GM18517 (cell line): ENCODE results near the gene XYLT1.

Experiments used
- ATAC-seq: cut with Tn5 transposase; IDR thresholded peaks from one replicate; pipeline ENCODE4 v1.9.1; 2021; ENCODE audit warnings: mild to moderate bottlenecking, moderate library complexity; ENCODE audit not compliant: unreplicated experiment

XYLT1 gene

DNA sequence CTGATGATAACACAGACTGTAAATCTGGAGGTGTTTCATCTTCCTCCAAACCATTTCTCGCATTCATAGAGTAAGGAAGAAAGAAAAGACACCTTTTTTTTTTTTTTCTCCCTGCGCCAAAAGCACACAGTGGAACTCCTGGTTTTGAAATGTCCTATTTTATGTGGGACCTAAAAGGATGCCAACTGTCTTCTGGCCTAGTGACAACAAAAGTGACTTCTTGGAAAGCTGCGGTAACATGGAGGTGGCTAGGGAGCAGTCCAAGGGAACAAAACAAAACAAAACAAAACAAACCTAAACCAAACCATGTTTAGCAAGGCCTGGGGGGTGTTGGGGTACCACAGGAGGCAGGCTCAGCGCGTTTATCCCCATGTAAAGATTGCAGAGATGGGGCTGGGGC lies 174.8 kb downstream of the XYLT1 start:
- no peak for ATAC-seq

DNA sequence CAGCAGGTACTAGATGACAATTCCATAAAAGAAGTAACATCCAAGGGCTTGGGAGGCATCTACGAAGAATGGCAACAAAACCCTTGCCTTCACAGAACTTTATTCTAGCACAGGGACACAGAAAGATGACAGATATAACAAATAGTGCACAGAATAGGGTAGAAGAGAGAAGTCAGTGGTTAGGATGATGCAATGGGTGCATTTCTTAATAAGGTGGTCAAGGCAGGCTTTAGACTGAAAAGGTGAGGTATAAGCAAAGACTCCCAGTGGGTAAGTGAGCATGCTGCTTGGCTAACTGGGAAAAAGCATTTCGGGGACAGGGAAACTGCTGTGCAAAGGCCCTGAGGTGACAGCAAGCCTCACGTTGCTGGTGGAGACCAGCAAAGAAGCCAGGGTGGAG lies 175.9 kb downstream of the XYLT1 start:
- no peak for ATAC-seq

DNA sequence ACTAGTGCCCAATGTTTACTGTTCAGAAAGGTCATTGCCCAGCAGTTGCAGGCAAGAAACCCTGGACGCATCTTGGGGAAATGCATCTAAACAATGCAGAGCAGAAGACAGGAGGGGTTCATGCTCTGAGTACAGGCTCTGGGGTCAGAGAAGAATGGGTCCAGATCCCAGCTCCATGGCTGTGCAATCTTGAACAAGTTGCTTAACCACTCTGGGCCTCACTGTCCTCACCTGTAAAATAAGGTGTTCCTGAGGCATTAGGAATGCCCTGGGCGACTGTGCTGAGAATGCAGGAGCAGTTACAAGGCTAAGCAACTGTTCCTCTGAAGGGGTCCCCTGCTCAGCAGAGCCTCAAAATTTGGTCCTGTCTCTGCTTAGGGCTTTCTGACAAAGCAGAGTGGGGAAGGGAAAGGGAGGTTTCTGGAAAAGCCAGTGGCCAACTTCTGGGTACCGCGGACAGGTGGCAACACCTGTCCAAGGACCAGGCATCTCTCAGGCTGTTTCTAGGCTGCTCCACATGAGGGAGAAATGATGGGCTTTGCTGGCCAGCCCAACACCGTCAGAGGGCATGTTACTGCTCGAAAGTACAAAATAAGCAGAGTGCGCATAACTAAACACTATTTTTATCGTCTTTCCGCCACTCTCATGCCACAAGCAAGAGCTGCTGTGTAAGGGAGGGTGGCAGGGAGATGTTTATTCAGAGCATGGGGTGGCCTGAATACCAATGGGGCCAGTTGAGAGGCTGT lies 176.8 kb downstream of the XYLT1 start:
- ATAC-seq: no peak

DNA sequence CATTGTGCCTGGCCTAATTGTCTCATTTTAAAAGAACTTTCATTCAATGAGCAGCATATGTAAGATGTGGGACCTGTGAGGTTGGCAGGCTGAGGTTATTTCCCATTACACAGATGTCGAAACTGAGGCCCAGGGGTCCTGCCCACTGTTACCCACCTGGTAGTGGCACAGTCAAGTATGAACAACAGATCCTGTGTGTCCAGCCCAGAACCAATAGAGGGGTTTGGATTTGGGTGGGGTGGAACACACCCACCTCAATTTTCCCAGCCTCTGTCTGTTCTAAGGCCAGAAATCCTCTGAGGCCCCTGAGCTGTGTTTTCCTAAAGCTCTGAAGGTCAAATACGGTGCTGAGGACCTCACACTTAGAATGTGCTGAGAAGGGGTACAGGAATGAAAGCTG lies 179.5 kb downstream of the XYLT1 start:
- ATAC-seq: no peak

DNA sequence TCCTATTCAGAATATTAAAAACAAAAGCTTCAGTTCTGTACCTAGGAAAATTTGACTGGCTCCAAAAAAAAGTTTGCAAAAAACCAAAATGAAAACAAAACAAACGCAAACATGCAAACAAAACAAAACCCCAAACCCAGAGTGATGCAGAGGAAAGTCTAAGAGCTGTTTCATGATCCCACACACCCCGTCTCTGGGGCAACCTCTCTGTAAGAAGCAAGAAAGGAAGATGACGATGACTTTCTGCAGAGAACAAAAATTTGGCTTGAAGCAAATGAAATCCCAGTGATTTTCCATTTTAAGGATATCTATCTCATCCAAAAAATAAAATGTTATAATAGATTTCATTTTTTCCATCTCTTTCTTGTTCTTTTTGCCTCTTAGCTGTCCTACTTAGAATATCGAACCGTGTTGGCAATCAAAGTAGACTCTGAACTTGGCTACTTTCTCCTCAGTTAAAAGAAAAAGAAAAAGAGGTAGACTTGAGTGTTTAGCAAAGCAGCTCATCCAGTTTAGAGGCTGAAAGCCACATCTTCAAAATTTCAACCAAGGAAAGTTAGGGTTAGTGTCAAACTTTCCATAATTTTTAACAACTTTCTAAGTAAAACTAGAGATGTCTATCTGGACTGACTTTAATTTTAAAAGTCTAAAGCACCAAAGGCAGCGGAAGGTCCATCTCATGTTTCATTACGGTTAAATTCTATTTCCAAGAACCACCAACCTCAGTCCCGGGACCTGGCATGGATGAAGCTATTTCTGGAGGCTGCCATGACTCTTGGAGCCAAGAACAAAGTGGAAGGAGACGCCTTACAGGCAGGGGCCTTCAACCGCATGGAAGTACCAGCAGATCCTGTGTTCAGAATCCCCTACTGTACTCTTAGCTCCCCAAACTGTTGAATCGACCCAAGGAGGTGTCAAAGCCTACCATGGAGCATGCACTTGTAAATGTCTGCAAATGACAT lies 180.8 kb downstream of the XYLT1 start:
- ATAC-seq: no peak

DNA sequence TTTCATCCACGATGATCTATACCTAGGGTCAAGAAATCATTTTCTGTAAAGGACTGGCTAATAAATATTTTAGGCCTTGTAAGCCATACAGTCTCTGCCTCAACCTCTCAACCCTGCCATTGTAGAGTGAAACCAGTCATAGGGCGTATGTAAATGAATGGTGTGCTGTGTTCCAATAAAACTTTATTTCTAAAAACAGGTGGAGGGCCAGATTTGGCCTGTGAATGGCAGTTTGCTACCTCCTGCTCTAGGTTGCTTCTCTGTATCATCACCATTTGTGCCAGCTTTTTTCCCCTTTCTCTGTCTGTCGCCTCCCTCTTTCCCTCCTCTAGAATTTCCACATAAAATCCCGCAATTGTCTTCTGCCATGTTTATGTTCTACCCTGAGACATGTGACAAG lies 181.7 kb downstream of the XYLT1 start:
- ATAC-seq: no peak

DNA sequence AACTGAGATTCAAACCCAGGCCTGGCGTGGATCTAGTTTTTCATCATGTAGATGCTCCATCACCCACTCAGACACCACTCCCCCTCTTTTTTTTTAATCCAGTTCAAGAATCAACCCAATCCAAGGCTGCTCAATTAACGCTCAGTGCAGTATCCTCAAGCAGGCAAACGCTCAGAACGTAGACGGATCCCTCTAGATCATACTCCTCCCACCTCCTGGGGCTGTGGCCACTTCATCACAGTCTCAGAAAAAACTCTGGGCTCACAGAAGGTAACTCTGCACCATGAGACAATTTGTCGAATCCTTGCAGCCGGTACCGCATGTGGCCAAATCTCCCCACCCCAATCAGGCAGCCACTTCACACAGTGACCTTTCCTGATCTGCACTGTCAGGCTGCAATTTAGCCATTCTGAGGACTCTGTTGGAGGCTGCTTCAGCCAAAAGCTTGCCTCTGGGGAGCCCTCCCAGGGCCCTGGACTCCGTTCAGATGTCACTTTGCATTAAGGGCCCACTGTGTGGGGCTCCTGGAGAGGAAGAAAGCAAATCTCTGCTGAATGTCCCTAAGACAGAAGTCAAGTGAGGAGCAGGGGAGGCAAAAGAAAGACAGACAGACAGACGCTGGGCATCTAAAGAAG lies 183.5 kb downstream of the XYLT1 start:
- no peak for ATAC-seq

DNA sequence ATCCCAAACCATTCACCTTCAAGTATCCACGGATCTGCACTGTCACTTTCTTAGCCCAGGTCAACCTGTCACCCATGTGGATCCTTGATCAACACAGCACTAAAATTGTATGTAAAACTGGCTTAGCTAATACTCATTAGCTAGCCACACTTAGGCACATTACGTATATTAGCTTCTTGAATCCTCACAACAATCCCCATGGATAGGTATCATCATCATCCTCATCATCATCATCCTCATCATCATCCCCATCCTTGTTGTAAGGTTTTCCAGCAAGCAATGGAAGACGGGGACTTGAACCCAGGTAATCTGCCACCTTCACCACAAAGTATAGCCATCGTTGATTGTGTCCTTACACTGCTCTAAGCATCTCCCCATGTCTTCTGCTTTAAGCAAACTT lies 184.3 kb downstream of the XYLT1 start:
- no peak for ATAC-seq

DNA sequence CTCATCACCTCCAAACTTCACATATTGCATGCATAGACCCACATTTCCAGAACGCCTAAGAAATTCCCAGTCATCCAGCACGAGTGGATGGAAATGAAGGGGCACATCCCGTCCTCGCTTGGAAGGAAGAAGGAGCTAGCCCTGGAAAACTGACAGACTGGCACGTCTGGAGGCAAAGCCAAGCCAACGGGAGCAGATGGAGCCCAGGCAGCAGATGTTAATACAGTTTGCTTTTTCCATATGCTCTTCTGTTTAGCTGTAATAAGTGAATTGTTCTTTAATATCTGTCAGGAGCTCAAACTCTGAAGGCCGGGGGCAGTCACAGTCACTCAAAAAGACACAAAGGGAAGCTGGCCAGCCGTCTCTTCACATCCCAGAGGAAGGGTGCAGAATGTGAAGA lies 187.7 kb downstream of the XYLT1 start:
- ATAC-seq: no peak

DNA sequence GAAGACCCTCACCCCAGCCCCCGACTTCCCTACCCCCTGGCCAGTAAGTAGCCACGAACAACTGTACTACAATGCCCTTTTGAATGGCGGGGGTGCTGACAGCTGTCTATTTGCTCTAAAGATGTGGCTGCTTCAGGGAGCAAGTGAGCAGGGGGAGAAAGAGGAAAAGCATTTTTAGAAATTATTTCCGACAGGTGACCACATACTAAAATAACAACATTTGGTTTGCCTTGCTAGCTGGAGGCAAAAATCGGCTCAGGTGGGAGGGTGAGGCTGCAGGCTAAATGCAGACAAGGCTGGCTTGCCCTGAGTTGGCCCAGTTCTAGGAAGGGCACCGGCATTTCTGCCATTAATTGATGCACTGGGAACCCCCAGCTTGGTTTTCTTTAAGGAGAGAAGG lies 188.5 kb downstream of the XYLT1 start:
- no peak for ATAC-seq

DNA sequence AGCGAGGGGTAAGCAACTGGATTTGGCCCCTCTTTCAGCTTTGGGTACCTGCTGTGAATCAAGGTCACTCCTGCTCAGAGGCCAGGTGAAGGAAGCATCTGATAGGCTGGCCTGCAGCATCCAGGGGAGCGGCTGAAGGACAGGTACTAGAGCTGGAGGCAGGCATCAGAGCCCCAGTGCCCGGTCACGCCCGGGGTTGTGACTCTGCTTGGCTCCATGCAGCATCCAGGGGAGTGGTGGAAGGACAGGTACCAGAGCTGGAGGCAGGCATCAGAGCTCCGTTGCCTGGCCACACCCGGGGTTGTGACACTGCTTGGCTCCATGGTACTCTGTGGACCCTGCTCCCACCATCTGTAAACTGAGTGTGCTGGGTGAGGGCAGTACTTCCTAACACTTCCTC lies 189.7 kb downstream of the XYLT1 start:
- no peak for ATAC-seq

DNA sequence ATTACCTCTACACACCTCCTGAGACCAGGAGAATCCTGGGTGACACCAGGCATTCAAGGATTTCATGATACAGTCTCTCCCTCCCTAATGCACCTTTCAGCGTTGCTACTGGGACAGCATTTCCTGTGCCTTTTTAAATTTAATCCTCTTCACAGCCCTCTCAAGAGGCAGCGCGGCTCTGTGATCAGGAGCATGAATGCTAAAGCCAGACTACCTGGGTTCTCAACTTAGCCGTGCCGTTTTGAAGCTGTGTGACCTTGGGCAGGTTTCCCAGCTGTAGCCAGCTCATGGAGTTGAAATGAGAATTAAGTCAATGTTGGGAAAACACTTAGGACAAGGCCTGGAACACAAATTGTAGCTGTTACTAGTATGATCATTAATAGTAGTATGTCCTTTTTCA lies 191.8 kb downstream of the XYLT1 start:
- ATAC-seq: no peak

DNA sequence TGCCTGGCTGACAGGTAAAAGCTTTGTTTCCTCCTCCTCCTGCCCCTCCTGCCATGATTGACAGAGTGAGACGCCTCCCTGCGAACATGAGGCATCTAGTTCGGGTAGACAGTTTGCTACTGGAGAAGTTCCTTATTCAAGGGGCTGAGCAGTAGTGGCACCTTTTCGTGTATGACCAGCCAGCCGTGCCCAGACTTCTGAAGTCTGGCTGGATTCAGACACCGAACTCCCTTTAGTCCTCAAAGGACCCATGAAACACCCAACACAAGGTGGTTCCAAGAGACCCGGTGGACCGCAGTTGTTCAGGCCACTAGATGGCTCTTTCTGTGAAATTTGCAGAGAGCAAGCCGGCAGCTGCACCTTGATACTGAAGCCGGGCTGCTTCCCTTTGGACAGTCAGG lies 192.8 kb downstream of the XYLT1 start:
- ATAC-seq: no peak

DNA sequence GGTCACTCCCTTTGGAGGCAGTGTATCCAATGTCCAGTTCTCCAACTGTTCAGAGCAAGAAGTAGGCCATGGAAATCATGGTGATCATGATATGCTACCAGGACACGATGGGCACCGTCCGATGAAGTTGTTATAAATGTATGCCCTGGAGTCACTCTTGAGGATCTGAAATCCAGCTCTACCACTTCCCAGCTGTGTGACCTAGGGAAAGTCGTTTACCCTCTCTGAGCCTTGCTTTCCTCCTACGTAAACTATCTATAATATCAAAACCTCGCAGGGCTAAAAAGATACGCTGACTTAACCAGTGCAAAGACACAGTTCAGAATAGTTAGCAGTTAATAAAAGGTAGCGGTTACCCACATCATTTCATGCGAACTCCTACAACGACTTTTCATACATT lies 194.2 kb downstream of the XYLT1 start:
- no peak for ATAC-seq

DNA sequence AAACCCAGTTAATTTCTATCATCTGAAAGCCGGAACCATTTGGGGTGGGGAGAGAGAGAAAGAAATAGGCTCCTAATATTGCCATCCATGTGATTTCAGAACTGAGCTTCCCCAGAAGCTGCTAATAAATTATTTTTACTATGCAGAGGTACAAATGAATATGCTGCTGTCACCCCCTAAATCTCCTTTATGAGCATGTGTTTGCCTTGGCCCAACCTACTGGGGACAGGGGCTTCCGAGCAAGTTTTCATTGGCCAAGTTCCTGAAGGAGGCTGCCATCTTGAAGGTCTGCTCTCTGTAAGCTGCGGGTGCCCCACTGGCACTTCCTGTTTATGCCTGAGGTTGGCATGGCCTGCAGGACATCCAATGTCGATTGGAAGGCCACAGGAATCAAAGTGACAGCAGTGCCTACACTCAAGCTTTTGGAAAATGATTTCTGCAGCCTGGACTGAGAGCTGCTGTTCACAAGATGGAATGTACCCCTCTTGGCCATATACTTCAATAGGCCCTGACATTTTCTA lies 194.7 kb downstream of the XYLT1 start:
- ATAC-seq: no peak

DNA sequence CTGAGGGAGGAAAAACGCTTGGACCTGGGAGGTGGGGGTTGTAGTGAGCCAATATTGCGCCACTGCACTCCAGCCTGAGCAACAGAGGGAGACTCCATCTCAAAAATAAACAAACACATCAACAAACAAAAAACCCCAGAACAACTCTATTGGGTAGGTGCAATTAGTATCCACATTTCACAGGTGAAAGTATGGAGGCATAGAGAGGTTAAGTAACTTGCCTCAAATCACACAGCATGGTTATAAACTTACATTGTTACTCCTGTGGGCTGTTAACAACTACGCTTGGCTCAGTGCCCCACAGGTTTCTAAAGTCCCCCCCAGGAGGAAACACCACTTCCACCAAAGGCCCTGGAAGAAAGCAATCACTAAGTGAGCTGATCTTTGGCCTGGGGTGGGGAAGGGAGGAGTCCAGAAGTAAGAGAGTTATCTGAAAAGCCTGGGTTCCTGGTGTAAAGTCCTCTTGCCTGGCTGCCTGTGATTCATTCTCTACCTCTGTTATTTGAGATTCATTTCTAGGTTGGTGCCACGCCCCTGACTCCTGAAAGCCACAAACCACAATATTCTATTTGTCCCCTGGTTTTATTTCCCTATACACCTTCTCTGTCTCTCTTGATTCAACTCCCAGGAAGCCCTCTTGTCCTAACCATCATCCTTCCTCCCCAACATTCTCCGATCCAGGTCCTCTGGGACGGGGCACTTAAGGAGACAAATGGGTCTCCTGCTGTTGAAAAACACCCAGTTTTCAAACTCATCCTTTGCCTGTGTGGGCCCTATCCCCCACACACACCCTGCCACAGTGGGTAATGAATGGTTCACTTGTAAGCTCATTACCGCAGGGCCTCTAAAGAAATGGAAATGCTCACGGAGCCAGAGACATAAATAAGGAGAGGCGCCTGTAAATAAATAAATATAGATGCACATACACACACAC lies 195.4 kb downstream of the XYLT1 start:
- ATAC-seq: no peak

DNA sequence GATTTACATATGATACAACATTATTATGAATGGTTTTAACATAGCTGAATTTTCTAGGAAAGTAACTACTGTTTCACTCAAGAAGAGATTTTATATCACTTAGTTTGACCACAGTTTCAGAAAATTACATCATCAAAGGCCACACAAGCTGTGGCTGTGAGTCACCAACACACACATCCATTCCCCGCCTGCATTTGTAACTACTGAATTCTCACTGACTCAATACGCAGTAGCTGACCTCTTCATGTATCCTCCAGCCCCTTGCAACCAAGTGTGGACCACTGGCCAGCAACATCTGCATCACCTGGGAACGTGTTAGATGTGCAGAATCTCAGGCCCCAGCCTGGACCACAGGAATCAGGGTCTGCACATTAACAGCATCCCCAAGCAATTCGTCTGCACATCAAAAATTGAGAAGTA lies 197.6 kb downstream of the XYLT1 start:
- no peak for ATAC-seq

DNA sequence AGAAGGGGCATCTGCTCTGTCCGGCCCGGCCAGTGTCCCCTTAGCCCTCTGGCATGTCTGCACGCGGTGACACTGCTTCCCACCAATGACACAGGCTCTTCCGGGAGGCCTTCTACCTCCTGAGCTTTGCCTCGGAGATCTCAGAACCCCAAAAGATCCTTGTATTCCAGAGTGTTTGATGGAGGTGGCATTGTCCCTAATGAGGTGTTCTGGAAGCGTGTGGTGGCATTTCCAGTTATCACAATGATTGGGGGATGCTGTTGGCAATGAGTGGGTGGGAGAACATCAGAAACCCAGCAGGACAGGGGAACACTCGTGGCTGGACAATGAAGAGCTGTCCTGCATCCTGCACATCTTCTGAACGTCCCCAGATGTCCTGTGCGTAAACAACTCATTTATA lies 198.0 kb downstream of the XYLT1 start:
- ATAC-seq: no peak

DNA sequence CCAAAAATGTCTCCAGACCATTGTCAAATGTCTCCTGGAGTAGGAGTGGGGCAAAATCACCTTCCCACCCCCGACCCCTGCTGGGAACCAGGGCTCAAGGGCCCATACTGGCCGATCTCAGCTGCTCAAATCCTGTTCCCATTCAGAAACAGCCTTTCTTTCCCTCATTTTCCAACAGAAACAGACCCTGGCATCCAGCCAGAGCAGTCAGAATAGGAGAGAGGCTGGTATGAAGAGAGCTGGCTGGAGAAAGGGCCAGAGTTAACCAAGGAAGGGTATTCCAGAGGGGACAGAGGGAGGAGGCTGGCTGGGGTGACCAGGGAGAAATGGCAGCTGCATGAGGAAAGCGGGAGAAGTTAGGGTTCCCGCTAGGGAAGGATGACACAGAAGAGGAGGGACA lies 199.1 kb downstream of the XYLT1 start:
- ATAC-seq: no peak

DNA sequence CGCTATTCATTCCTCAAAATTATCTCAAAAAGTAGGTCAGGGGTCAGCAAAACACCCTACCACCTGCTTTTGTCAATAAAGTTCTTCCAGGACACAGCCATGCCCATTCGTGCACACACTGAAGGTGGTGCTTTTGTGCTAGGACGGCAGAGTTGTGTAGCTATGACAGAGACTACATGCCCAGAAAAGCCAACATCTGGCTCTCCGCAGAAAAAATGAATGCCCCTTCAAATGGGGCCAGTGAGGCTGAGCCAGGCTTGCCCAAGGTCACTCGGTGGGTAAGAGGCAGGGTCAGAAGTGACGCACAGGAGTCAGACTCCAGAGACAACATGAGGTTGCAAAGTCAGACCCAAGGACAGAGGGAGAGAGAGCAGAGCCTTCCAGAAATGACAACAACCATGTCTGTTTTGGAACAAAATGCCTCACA lies 200.1 kb downstream of the XYLT1 start:
- ATAC-seq: no peak
